Measurements from ENCODE around the gene DACH2. TPM values are rescaled to one million over a fixed set of nuclear protein-coding genes. Genes with fewer than 3 reads are reported as not detected.

Gene DACH2
- total RNA-seq, 2 donors from 2014 or later = not detected

DNA sequence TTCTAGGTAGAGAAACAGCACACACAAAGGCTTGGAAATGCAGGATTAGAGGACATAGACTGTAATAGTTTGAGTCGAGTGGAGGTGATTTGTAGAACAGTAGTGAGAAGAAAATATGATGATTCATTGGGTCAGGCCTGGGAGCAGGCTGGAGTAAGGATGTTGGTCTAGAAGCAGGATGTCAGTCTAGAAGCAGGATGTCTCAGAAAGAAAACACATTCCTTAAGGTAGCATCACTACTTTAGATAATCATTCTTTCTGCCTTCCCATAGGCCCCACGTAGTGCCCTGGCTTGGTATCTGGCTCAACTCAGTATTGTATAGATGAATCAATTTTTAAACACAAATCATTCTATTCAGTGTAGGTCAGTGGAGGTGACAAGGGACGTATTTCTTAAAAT lies 11.2 kb upstream of the DACH2 start:
- Histone ChIP-seq H3K27ac (no peak overlapping the region), H3K9me3 (no peaks in the 10 kb centered on the region), H3K27me3 (peaks cover 0 to 4% of the 10 kb centered on the region in 2 donors), H3K4me1 (no peaks in the 10 kb centered on the region), H3K4me3 (no peak overlapping the region), H3K36me3 (no peaks in the 10 kb centered on the region)
- TF ChIP-seq, protein P1, sequence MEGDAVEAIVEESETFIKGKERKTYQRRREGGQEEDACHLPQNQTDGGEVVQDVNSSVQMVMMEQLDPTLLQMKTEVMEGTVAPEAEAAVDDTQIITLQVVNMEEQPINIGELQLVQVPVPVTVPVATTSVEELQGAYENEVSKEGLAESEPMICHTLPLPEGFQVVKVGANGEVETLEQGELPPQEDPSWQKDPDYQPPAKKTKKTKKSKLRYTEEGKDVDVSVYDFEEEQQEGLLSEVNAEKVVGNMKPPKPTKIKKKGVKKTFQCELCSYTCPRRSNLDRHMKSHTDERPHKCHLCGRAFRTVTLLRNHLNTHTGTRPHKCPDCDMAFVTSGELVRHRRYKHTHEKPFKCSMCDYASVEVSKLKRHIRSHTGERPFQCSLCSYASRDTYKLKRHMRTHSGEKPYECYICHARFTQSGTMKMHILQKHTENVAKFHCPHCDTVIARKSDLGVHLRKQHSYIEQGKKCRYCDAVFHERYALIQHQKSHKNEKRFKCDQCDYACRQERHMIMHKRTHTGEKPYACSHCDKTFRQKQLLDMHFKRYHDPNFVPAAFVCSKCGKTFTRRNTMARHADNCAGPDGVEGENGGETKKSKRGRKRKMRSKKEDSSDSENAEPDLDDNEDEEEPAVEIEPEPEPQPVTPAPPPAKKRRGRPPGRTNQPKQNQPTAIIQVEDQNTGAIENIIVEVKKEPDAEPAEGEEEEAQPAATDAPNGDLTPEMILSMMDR (IDR thresholded peaks at IDR 0.05) = no peak
- no peak for DNase-seq (ENCODE audit: low spot score)

DNA sequence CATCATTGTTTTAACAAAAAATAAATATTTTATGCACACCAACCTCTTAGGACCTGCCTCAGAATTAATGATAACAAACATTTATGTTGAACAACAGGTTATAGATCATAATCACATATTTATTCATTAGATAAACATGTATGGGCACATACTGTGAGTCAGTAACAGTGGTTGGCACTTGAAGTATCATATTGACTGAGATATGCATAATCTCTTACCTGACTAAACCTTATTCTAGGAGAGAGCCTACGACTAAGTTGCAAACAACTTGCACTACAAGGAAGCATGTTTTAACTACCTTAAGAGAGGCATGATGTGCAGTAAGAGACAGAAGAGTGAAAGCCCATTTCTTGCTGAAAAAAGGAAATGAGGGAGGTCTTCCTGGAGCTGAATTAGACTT lies 6.5 kb upstream of the DACH2 start:
- Histone ChIP-seq H3K36me3 (no peaks in the 10 kb centered on the region), H3K4me1 (no peaks in the 10 kb centered on the region), H3K27ac (no peak overlapping the region), H3K9me3 (no peaks in the 10 kb centered on the region), H3K4me3 (no peak overlapping the region), H3K27me3 (no peaks in the 10 kb centered on the region)
- DNase-seq (ENCODE audit: low spot score) = no peak
- TF ChIP-seq, protein P1 (IDR thresholded peaks at IDR 0.05) = no peak

DNA sequence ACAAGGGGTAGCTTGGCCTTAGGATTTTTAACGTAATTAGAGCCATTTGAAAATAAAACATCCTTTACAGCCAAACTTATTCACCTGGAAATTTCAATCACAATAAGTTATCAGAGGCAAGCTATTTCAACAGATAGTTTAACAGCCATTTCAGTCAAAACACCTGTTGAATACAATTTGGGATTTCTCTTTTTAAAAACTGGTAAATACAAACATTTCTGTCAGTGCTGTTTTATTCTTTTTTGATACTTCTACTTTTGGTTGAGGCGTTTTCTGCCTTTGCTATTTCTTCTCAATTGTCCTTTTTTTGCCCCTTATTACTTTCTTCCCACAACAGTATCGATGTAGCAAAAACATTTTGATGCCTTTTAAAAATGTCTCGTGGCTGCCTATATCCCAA lies 2.1 kb upstream of the DACH2 start:
- DNase-seq (ENCODE audit: low spot score) = no peak
- no peaks in the 10 kb centered on the region for H3K4me1 ChIP-seq
- TF ChIP-seq, protein P1 (IDR thresholded peaks at IDR 0.05) = no peak
- no peaks in the 10 kb centered on the region for H3K9me3 ChIP-seq
- no peak overlapping the region for H3K27ac ChIP-seq
- no peaks in the 10 kb centered on the region for H3K27me3 ChIP-seq
- no peak overlapping the region for H3K4me3 ChIP-seq
- H3K36me3 ChIP-seq = no peaks in the 10 kb centered on the region

DNA sequence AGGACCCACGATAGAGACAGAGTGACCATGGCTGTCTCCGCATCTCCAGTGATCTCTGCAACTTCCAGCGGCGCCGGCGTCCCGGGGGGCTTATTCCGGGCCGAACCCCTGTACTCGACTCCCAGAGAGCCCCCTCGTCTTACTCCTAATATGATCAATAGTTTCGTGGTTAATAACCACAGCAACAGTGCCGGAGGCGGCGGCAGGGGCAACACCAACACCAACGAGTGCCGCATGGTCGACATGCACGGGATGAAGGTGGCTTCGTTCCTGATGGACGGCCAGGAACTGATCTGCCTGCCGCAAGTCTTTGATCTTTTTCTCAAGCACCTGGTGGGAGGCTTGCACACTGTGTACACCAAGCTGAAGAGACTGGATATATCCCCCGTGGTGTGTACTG lies 343 bp downstream of the DACH2 start:
- peak overlapping the region; percentile 13 to 36 for H3K4me3 ChIP-seq
- H3K27me3 ChIP-seq = no peaks in the 10 kb centered on the region
- TF ChIP-seq, protein P1 (IDR thresholded peaks at IDR 0.05) = no peak
- no peaks in the 10 kb centered on the region for H3K9me3 ChIP-seq
- no peaks in the 10 kb centered on the region for H3K36me3 ChIP-seq
- DNase-seq (ENCODE audit: low spot score) = no peak
- H3K4me1 ChIP-seq = no peaks in the 10 kb centered on the region
- H3K27ac ChIP-seq = no peak overlapping the region

DNA sequence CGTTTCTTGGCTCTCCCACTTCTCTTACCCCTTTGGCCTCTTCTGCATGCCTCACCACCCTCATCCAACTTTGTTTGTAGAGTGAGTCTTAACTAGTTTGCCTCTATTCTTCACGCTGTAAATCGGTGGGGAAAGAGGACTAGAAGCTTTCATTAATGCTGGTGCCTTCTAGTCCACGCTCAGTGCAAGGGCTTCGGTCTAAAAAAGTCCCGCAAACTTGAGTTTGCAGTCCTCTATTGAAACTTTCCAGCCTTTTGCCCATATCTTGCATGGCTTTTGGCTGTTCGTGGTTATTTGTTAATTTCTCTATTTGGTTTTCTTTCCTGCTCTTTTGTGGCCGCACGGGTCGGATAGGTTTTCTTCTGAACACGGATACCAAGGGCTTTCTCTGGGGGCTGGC lies 868 bp downstream of the DACH2 start:
- H3K4me3 ChIP-seq = no peak overlapping the region
- no peaks in the 10 kb centered on the region for H3K27me3 ChIP-seq
- TF ChIP-seq, protein P1 (IDR thresholded peaks at IDR 0.05) = no peak

DNA sequence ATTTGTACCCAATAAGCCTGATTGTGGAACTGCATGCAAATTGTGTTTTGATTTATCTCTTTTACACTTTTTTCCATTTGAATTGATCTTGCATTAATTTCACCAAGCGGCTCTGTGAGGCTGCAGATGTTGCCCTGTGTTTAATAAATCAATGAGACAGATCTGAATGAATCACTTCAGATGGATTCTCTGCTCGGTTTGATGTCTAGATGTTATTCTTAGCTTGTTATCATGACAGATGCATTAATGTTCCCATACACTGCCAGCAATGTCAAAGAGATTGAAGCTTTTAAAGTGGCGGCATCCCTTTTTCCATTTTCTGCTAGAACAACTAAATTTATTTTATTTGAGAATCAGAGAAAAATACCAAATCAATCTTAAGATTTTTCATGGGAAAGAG lies 6.3 kb downstream of the DACH2 start:
- H3K9me3 ChIP-seq = no peaks in the 10 kb centered on the region
- TF ChIP-seq, protein P1 (IDR thresholded peaks at IDR 0.05) = no peak
- no peak overlapping the region for H3K27ac ChIP-seq
- no peaks in the 10 kb centered on the region for H3K27me3 ChIP-seq
- H3K4me3 ChIP-seq = no peak overlapping the region
- no peak for DNase-seq (ENCODE audit: low spot score)
- H3K36me3 ChIP-seq = no peaks in the 10 kb centered on the region
- no peaks in the 10 kb centered on the region for H3K4me1 ChIP-seq

More for the DNA sequence above, 868 bp downstream of the DACH2 start:
- Histone ChIP-seq H3K27ac (no peak overlapping the region), H3K36me3 (no peaks in the 10 kb centered on the region), H3K9me3 (no peaks in the 10 kb centered on the region), H3K4me1 (no peaks in the 10 kb centered on the region)
- DNase-seq (ENCODE audit: low spot score) = no peak
